Lung (tissue), 12 donors: ENCODE data around the gene STX17. TPM values are rescaled to one million over a fixed set of nuclear protein-coding genes. Genes with fewer than 3 reads are reported as not detected.

ENCODE experiments used
- ATAC-seq: fragments of 200-7000 bp; cut with Tn5 transposase; one replicate; pipeline ENCODE4 v1.9.1; 2020; ENCODE audit warnings: moderate number of reproducible peaks; ENCODE audit not compliant: insufficient read depth, low FRiP score
- DNase-seq, 3 donors: peaks; one replicate each; pipeline ENCODE4 v3.0.0-alpha.2; 2013 to 2017
- H3K27ac ChIP-seq, 2 donors: one replicate each; pipeline ENCODE4 v1.5.1; 2013; ENCODE audit warnings: mild to moderate bottlenecking in 2 of 2, moderate library complexity in 2 of 2, control low read depth in 1 of 2, inconsistent platforms in 1 of 2, low read depth in 1 of 2, low read length in 1 of 2
- H3K27me3 ChIP-seq, 3 donors: one replicate each; pipeline ENCODE4 v1.5.1; 2013; ENCODE audit warnings: low read length in 2 of 3; ENCODE audit not compliant: control insufficient read depth in 3 of 3, insufficient read depth in 3 of 3
- H3K36me3 ChIP-seq, 4 donors: one replicate each; pipeline ENCODE4 v1.5.1; 2013; ENCODE audit warnings: low read length in 4 of 4, mild to moderate bottlenecking in 1 of 4, moderate library complexity in 1 of 4; ENCODE audit not compliant: control insufficient read depth in 4 of 4, insufficient read depth in 4 of 4
- H3K4me1 ChIP-seq, 5 donors: one replicate each; pipeline ENCODE4 v1.5.1; 2013; ENCODE audit warnings: low read length in 5 of 5, mild to moderate bottlenecking in 2 of 5, moderate library complexity in 1 of 5; ENCODE audit not compliant: control insufficient read depth in 5 of 5, insufficient read depth in 5 of 5
- H3K4me3 ChIP-seq: one replicate; pipeline ENCODE4 v1.5.1; 2013; ENCODE audit warnings: mild to moderate bottlenecking, control low read depth, moderate library complexity
- H3K9ac ChIP-seq, 2 donors: one replicate each; pipeline ENCODE4 v1.5.1; 2013; ENCODE audit warnings: low read length in 2 of 2, control low read depth in 1 of 2; ENCODE audit not compliant: insufficient read depth in 1 of 2
- H3K9me3 ChIP-seq, 4 donors: one replicate each; pipeline ENCODE4 v1.5.1; 2013; ENCODE audit warnings: low read length in 3 of 4, mild to moderate bottlenecking in 1 of 4, moderate library complexity in 1 of 4; ENCODE audit not compliant: control insufficient read depth in 4 of 4, insufficient read depth in 3 of 4
- WGBS, 2 donors: extraction: QIAGEN DNeasy Blood & Tissue Kit; methylation state at CpG; one replicate each; pipeline ENCODE4 v1.1.7; 2013; 5-methylcytosine and 5-hydroxymethylcytosine counted together
- polyA plus RNA-seq, 2 donors: library from polyadenylated mRNA; stranded (reverse); fragments of 200-250 nt; gene quantifications; one replicate each; pipeline ENCODE4 v1.2.1, GENCODE V29; 2013
- total RNA-seq, 2 donors: library from RNA; depleted of rRNA in 1 of 2; stranded (reverse); fragments of >200 nt in 1 of 2; gene quantifications; one replicate each; pipeline ENCODE4 v1.2.1, GENCODE V29; 2014 to 2021
- TF ChIP-seq, protein P1 (sequence below): IDR thresholded peaks from 2 replicates; pipeline ENCODE4 v1.5.1; 2012; ENCODE audit warnings: mild to moderate bottlenecking; ENCODE audit errors: control extremely low read depth, extremely low read depth
- donor health status: control.
- donor health status: control.
- donor health status: Bipolar disorder and iron deficiency.
- donor health status: healthy.
- donor health status: DM: yes; HTN: yes; CAD: no.

The STX17 gene
- total and polyA plus RNA-seq, 4 donors = 4.7 to 55.0 (median 18.7) TPM

DNA sequence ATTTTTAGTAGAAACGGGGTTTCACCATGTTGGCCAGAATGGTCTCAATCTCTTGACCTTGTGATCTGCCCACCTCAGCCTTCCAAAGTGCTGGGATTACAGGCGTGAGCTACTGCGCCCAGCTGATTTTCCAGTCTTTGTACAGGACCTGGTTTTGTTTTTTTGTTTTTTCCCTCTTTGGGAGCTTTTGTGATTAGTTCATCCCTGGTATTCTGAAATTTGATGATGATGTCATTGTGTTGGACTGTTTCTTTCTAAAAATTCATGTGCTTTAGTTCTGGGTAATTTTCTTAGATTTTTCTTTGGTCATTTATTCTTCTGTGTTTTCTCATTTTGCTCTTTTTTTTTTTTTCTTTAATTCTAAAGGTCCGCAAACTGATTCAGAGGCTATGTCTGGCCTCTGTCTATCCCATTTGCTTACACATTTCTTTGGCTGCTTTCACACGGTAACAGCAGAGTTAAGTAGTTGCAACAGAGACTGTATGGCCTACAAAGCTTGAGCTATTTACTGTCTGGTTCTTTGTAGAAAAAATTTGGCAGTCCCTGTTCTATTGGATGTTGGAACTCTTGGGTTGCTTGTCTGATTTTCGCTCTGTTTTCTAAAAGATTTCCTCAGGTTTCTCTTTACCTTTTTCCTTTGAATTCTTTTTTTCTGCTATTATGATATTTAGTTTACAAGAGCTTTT, 24.8 kb downstream of the STX17 start:
- Histone ChIP-seq H3K9me3 (no peaks in the 10 kb centered on the region), H3K36me3 (peaks cover 0 to 12% (median 3%) of the 10 kb centered on the region in 4 donors), H3K4me1 (peaks cover 0 to 2% (median 0%) of the 10 kb centered on the region in 5 donors), H3K27me3 (no peaks in the 10 kb centered on the region), H3K27ac (no peak overlapping the region), H3K9ac (no peak overlapping the region), H3K4me3 (no peak overlapping the region)
- ATAC-seq (no peak), DNase-seq (no peak)
- WGBS, 2 donors = 96 to 97% methylated on average over 6 of the region's 6 CpGs
- TF ChIP-seq, protein P1, sequence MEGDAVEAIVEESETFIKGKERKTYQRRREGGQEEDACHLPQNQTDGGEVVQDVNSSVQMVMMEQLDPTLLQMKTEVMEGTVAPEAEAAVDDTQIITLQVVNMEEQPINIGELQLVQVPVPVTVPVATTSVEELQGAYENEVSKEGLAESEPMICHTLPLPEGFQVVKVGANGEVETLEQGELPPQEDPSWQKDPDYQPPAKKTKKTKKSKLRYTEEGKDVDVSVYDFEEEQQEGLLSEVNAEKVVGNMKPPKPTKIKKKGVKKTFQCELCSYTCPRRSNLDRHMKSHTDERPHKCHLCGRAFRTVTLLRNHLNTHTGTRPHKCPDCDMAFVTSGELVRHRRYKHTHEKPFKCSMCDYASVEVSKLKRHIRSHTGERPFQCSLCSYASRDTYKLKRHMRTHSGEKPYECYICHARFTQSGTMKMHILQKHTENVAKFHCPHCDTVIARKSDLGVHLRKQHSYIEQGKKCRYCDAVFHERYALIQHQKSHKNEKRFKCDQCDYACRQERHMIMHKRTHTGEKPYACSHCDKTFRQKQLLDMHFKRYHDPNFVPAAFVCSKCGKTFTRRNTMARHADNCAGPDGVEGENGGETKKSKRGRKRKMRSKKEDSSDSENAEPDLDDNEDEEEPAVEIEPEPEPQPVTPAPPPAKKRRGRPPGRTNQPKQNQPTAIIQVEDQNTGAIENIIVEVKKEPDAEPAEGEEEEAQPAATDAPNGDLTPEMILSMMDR = no peak

DNA sequence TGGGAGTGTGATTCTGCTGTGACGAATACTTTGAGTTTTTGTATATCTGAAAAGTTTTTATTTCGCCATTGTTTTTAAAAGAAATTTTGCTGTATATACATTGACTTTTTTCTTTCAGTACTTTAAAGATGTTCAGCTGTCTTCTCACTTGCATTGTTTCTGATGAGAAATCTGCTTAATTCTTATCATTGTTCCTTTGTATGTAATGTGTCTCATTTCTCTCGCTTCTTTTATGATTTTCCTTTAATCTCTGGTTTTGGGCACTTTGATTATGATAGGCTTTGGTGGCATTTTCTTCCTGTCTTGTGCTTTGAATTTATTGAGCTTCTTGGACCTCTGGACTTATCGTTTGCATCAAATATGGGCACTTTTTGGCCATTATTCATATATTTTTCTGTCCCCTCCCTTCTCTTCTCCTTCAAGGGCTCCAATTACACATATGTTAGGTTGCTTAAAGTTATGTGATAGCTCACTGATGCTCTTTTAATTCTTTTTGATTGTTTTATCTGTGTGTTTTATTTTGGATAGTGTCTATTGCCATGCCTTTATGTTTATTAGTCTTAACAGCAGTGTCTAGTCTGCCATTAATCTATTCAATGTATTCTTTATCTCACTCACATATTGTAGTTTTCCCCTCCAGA, 30.6 kb downstream of the STX17 start:
- Histone ChIP-seq H3K27me3 (no peaks in the 10 kb centered on the region), H3K4me1 (peaks cover 0 to 2% (median 0%) of the 10 kb centered on the region in 5 donors), H3K27ac (no peak overlapping the region), H3K36me3 (peaks cover 0 to 3% (median 0%) of the 10 kb centered on the region in 4 donors), H3K9me3 (peaks cover 0 to 6% (median 2%) of the 10 kb centered on the region in 4 donors), H3K9ac (no peak overlapping the region), H3K4me3 (no peak overlapping the region)
- ATAC-seq (no peak), DNase-seq (no peak)
- TF ChIP-seq, protein P1 = no peak
- 97% methylated on average over 4 of the region's 4 CpGs for WGBS, 2 donors

DNA sequence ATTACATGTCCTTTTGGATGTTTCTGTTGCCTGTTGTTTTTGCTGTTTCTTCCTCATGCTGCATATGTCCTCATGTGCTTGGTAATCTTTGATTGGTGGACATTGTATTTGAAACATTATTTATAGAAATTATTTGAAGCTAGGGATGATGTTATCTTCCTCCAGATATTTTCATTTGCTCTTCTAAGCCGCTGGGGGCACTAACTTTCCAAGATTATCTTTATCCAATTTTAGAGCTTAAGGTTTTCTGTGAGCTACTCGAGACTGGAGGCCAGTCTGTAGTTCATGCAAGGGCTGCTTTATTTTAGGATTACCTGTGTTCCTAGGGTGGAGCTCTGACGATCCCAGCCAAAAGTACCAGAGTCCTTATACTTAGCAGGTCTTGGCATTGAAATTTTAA, 40.9 kb downstream of the STX17 start:
- Histone ChIP-seq H3K9me3 (no peaks in the 10 kb centered on the region), H3K27me3 (no peaks in the 10 kb centered on the region), H3K9ac (no peak overlapping the region), H3K27ac (no peak overlapping the region), H3K4me3 (no peak overlapping the region), H3K36me3 (peaks cover 0 to 6% (median under 1%) of the 10 kb centered on the region in 4 donors), H3K4me1 (no peaks in the 10 kb centered on the region)
- DNase-seq (no peak), ATAC-seq (no peak)
- 76 to 87% methylated on average over 3 of the region's 3 CpGs for WGBS, 2 donors
- TF ChIP-seq, protein P1 = no peak
